Trophoblast cell (in vitro differentiated cells and primary cell): ENCODE data around the gene S100A3.
A peak's percentile ranks its signal among the peaks of the same experiment; 100 is the strongest.

Source experiments
- DNase-seq, 2 donors: peaks; one replicate each; pipeline ENCODE4 v3.0.0-alpha.2; 2016
- H2AFZ ChIP-seq: 2 replicates; pipeline ENCODE4 v1.6.1; 2013; ENCODE audit warnings: low read length, moderate library complexity, mild to moderate bottlenecking; ENCODE audit not compliant: insufficient read depth, poor library complexity
- H2AK5ac ChIP-seq: 2 replicates; pipeline ENCODE4 v1.6.1; 2013; ENCODE audit warnings: mild to moderate bottlenecking, low read length
- H2BK120ac ChIP-seq: 2 replicates; pipeline ENCODE4 v1.6.1; 2013; ENCODE audit warnings: low read length, mild to moderate bottlenecking, moderate library complexity; ENCODE audit not compliant: insufficient read depth, poor library complexity
- H2BK12ac ChIP-seq: 2 replicates; pipeline ENCODE4 v1.6.1; 2013; ENCODE audit warnings: mild to moderate bottlenecking, low read length, moderate library complexity
- H2BK5ac ChIP-seq: 2 replicates; pipeline ENCODE4 v1.6.1; 2013; ENCODE audit warnings: low read length, low read depth, moderate library complexity, mild to moderate bottlenecking; ENCODE audit not compliant: poor library complexity
- H3K14ac ChIP-seq: 2 replicates; pipeline ENCODE4 v1.6.1; 2013; ENCODE audit warnings: mild to moderate bottlenecking, low read length
- H3K18ac ChIP-seq: 2 replicates; pipeline ENCODE4 v1.6.1; 2013; ENCODE audit warnings: mild to moderate bottlenecking, low read length
- H3K23ac ChIP-seq: 2 replicates; pipeline ENCODE4 v1.6.1; 2013; ENCODE audit warnings: low read length
- H3K27ac ChIP-seq: 2 replicates; pipeline ENCODE4 v1.5.1; 2013; ENCODE audit warnings: low read depth, mild to moderate bottlenecking, inconsistent platforms, low read length, moderate library complexity
- H3K27me3 ChIP-seq: 2 replicates; pipeline ENCODE4 v1.6.1; 2013; ENCODE audit warnings: inconsistent platforms, mild to moderate bottlenecking, low read length, moderate library complexity; ENCODE audit not compliant: insufficient read depth
- H3K36me3 ChIP-seq, 2 experiments: 1 replicate in 1 of 2; 2 replicates in 1 of 2; pipeline ENCODE4 v1.6.1; 2013; ENCODE audit warnings: low read length in 2 of 2, mild to moderate bottlenecking in 2 of 2, moderate library complexity in 1 of 2; ENCODE audit not compliant: insufficient read depth in 2 of 2, control insufficient read depth in 1 of 2
- H3K4ac ChIP-seq: 2 replicates; pipeline ENCODE4 v1.6.1; 2013; ENCODE audit warnings: low read depth, mild to moderate bottlenecking, low read length, moderate library complexity
- H3K4me1 ChIP-seq, 2 experiments: 1 replicate in 1 of 2; 2 replicates in 1 of 2; pipeline ENCODE4 v1.6.1; 2013; ENCODE audit warnings: low read length in 2 of 2, mild to moderate bottlenecking in 2 of 2, moderate library complexity in 1 of 2; ENCODE audit not compliant: insufficient read depth in 2 of 2, control insufficient read depth in 1 of 2
- H3K4me2 ChIP-seq: 2 replicates; pipeline ENCODE4 v1.6.1; 2013; ENCODE audit warnings: inconsistent platforms, mild to moderate bottlenecking, low read length, moderate library complexity
- H3K4me3 ChIP-seq: 2 replicates; pipeline ENCODE4 v1.5.1; 2013; ENCODE audit warnings: mild to moderate bottlenecking, low read depth, low read length, inconsistent platforms
- H3K79me1 ChIP-seq: one replicate; pipeline ENCODE4 v1.6.1; 2013; ENCODE audit warnings: low read length
- H3K79me2 ChIP-seq: 2 replicates; pipeline ENCODE4 v1.6.1; 2013; ENCODE audit warnings: low read length, mild to moderate bottlenecking; ENCODE audit not compliant: control insufficient read depth, insufficient read depth, poor library complexity
- H3K9ac ChIP-seq: 2 replicates; pipeline ENCODE4 v1.6.1; 2013; ENCODE audit warnings: mild to moderate bottlenecking, low read length
- H3K9me3 ChIP-seq: 2 replicates; pipeline ENCODE4 v1.6.1; 2013; ENCODE audit warnings: low read depth, mild to moderate bottlenecking, control low read depth, inconsistent platforms, low read length; ENCODE audit not compliant: insufficient read depth
- H4K12ac ChIP-seq: 2 replicates; pipeline ENCODE4 v1.6.1; 2013; ENCODE audit warnings: low read depth, mild to moderate bottlenecking, low read length, moderate library complexity
- H4K8ac ChIP-seq: 2 replicates; pipeline ENCODE4 v1.6.1; 2013; ENCODE audit warnings: low read depth, mild to moderate bottlenecking, low read length, moderate library complexity
- H4K91ac ChIP-seq: one replicate; pipeline ENCODE4 v1.6.1; 2013; ENCODE audit warnings: low read depth, mild to moderate bottlenecking, low read length, moderate library complexity
- WGBS: extraction: QIAGEN DNeasy Blood & Tissue Kit; methylation state at CpG from one replicate; pipeline ENCODE4 v1.1.7; 2013; ENCODE audit warnings: missing lambda C conversion rate; ENCODE audit not compliant: insufficient read length, insufficient coverage; ENCODE audit errors: extremely low coverage; 5-methylcytosine and 5-hydroxymethylcytosine counted together

S100A3 gene

DNA sequence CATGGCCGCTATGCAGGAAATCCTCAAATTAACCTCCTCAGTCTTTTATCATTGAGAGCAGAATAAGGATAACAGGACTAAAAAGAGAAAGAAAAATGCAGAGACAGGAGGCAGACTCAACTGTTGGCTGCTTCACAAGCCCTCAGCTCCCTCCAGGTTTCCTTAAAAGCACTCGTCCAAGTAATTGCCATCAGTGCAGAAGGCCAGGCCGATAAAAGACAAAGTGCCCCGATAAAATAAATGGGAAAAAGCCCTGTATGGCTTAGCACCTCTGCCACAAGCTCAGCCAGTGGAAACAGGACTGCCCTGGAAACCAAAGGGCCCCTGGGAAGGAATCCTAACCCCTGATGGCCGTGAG is 21.4 kb downstream of the S100A3 start:
- no peaks in the 10 kb centered on the region for H3K36me3 ChIP-seq
- H3K27me3 ChIP-seq = no peaks in the 10 kb centered on the region
- H4K91ac ChIP-seq = peak overlapping the region; percentile 16
- H3K14ac ChIP-seq = no peak overlapping the region
- peaks cover 20 to 21% of the 10 kb centered on the region in 2 experiments for H3K4me1 ChIP-seq
- no peak overlapping the region for H2BK12ac ChIP-seq
- H3K27ac ChIP-seq = no peak overlapping the region
- no peak overlapping the region for H3K4ac ChIP-seq
- no peak overlapping the region for H2BK5ac ChIP-seq
- H3K4me2 ChIP-seq = no peak overlapping the region
- H3K9ac ChIP-seq = no peak overlapping the region
- H4K12ac ChIP-seq = no peak overlapping the region
- no peak overlapping the region for H3K4me3 ChIP-seq
- DNase-seq = no peak
- no peaks in the 10 kb centered on the region for H3K9me3 ChIP-seq
- H2AK5ac ChIP-seq = no peak overlapping the region
- H3K23ac ChIP-seq = no peak overlapping the region
- H3K79me2 ChIP-seq = no peaks in the 10 kb centered on the region
- WGBS = no CpG with 5 or more reads among the region's 5 CpGs
- no peak overlapping the region for H2BK120ac ChIP-seq
- no peak overlapping the region for H2AFZ ChIP-seq
- no peak overlapping the region for H3K18ac ChIP-seq
- peaks cover 8% of the 10 kb centered on the region for H3K79me1 ChIP-seq
- no peak overlapping the region for H4K8ac ChIP-seq

DNA sequence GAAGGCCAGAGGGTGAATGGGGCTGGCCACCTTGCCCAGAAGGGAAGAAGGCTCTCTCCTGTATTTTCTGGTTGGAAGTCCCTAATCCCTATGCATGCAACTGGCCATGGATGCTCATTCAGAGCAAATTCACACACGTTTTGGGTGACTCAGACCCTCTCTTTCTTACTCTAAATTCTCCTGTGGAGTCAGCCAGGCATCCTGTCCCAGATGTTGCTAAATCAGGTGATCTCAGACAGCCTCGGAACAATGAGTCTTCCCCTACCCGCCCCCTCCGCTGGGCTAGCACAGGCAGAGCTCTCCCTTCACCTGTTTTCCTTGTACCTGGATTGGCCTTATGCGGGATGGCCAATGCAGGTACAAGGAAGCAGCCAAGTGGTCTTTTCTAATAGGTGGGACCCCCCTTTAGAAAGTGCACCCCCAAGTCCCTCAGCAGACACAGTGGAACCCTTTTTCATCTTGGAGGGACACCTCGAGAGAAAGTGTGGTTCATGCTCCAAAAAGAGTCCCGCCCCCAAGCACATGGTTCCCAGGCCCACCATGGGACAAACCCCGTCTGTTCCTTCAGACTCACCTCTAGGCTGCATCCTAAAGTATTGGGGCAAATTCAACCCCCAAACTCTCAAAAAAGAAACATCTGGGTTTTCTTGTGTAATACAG is 21.9 kb downstream of the S100A3 start:
- H2BK5ac ChIP-seq = peak overlapping the region; percentile 24
- H3K9ac ChIP-seq = no peak overlapping the region
- no peak overlapping the region for H3K4me3 ChIP-seq
- no peaks in the 10 kb centered on the region for H3K79me2 ChIP-seq
- H2BK12ac ChIP-seq = peak overlapping the region; percentile 42
- H3K36me3 ChIP-seq = no peaks in the 10 kb centered on the region
- no peak overlapping the region for H3K27ac ChIP-seq
- H4K91ac ChIP-seq = peak overlapping the region; percentile 15
- H2AFZ ChIP-seq = no peak overlapping the region
- H3K14ac ChIP-seq = peak overlapping the region; percentile 20
- no peak overlapping the region for H2AK5ac ChIP-seq
- no peak overlapping the region for H4K12ac ChIP-seq
- no peak overlapping the region for H4K8ac ChIP-seq
- H3K27me3 ChIP-seq = no peaks in the 10 kb centered on the region
- WGBS = no CpG with 5 or more reads among the region's 8 CpGs
- no peak overlapping the region for H3K18ac ChIP-seq
- no peaks in the 10 kb centered on the region for H3K9me3 ChIP-seq
- DNase-seq = peak; percentile 73 to 77
- peak overlapping the region; percentile 10 for H3K23ac ChIP-seq
- H3K79me1 ChIP-seq = peaks cover 7% of the 10 kb centered on the region
- peak overlapping the region; percentile 36 for H2BK120ac ChIP-seq
- H3K4me2 ChIP-seq = no peak overlapping the region
- H3K4ac ChIP-seq = no peak overlapping the region
- H3K4me1 ChIP-seq = peaks cover 19 to 20% of the 10 kb centered on the region in 2 experiments

DNA sequence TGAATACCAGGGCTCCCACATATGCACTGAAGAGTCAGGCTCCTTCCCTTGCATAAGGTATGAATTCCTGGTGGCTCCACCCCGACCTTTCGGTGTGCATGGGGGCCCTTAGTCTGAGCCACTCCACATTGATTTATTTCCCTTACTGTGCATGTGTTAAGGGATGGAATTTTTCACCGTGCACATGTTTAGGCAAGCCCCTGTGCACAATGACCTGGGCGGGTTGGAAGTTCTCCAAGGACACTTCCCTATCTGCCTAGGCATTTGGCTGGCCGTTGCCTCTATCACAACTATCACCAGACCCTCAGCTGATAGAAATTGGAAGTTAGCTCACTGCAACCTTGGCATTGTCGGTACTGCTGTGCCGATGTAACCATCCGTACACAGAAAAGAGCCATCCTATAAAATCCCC is 22.9 kb downstream of the S100A3 start:
- H3K79me1 ChIP-seq = peaks cover 6% of the 10 kb centered on the region
- peak overlapping the region; percentile 2 for H4K8ac ChIP-seq
- H3K14ac ChIP-seq = no peak overlapping the region
- H3K4ac ChIP-seq = no peak overlapping the region
- no peak overlapping the region for H3K23ac ChIP-seq
- H3K4me1 ChIP-seq = peaks cover 18 to 20% of the 10 kb centered on the region in 2 experiments
- DNase-seq = no peak
- no peak overlapping the region for H2AK5ac ChIP-seq
- no peak overlapping the region for H3K27ac ChIP-seq
- no peak overlapping the region for H3K9ac ChIP-seq
- no peaks in the 10 kb centered on the region for H3K27me3 ChIP-seq
- H2BK12ac ChIP-seq = no peak overlapping the region
- no peak overlapping the region for H3K18ac ChIP-seq
- no peaks in the 10 kb centered on the region for H3K36me3 ChIP-seq
- H3K4me2 ChIP-seq = no peak overlapping the region
- H3K9me3 ChIP-seq = no peaks in the 10 kb centered on the region
- no CpG with 5 or more reads among the region's 8 CpGs for WGBS
- H3K79me2 ChIP-seq = no peaks in the 10 kb centered on the region
- H4K91ac ChIP-seq = peak overlapping the region; percentile 55
- no peak overlapping the region for H2BK5ac ChIP-seq
- H3K4me3 ChIP-seq = no peak overlapping the region
- no peak overlapping the region for H2BK120ac ChIP-seq
- H2AFZ ChIP-seq = no peak overlapping the region
- H4K12ac ChIP-seq = no peak overlapping the region

- WGBS = no CpG with 5 or more reads among the region's 3 CpGs
- no peaks in the 10 kb centered on the region for H3K27me3 ChIP-seq
- H2AFZ ChIP-seq = no peak overlapping the region
- H3K4me3 ChIP-seq = no peak overlapping the region
- no peak overlapping the region for H2BK120ac ChIP-seq
- H4K91ac ChIP-seq = no peak overlapping the region
- peaks cover 2% of the 10 kb centered on the region for H3K79me2 ChIP-seq
- H3K4me1 ChIP-seq = peaks cover 24% of the 10 kb centered on the region in 2 experiments
- peaks cover 10% of the 10 kb centered on the region for H3K79me1 ChIP-seq
- no peak overlapping the region for H4K8ac ChIP-seq
- no peak overlapping the region for H3K14ac ChIP-seq
- no peak overlapping the region for H4K12ac ChIP-seq
- no peak overlapping the region for H3K18ac ChIP-seq
- H3K36me3 ChIP-seq = no peaks in the 10 kb centered on the region
- no peak overlapping the region for H3K23ac ChIP-seq
- H2BK12ac ChIP-seq = peak overlapping the region; percentile 21
- H3K9ac ChIP-seq = no peak overlapping the region
- no peak overlapping the region for H3K4ac ChIP-seq
- no peaks in the 10 kb centered on the region for H3K9me3 ChIP-seq
- no peak overlapping the region for H2AK5ac ChIP-seq
- H3K27ac ChIP-seq = no peak overlapping the region
- no peak overlapping the region for H2BK5ac ChIP-seq
- H3K4me2 ChIP-seq = no peak overlapping the region
- peak; percentile 75 to 76 for DNase-seq
Observed at GRCh38 chr1:153525088-153525728, 23.9 kb downstream of the S100A3 start.
